B cell (primary cell): Measurements from ENCODE around the gene GCSH.

ENCODE experiments used
- CTCF ChIP-seq: fragments of 200-600 bp; IDR thresholded peaks from one replicate; pipeline ENCODE4 v1.8.0; 2022; ENCODE audit warnings: antibody characterized with exemption, mild to moderate bottlenecking
- EZH2 ChIP-seq: IDR thresholded peaks from 2 replicates; pipeline ENCODE4 v1.6.1; 2012; ENCODE audit warnings: borderline replicate concordance, low read depth, mild to moderate bottlenecking, moderate library complexity, low read length; ENCODE audit not compliant: insufficient read depth, poor library complexity, severe bottlenecking

GRCh38 chr16:81095953-81096714, at the start of gene GCSH:
- no peak for TF ChIP-seq CTCF
- no peak for TF ChIP-seq EZH2
